Measurements from ENCODE around the gene TYMS.

- no peak for TF ChIP-seq EZH2 (IDR thresholded peaks at IDR 0.05; ENCODE audit: borderline replicate concordance, low read depth, low read length, poor library complexity, severe bottlenecking)
- no peak for TF ChIP-seq CTCF (conservative IDR thresholded peaks at IDR 0.05; ENCODE audit: low read depth, low read length)
Measured at GRCh38 chr18:682833-683232, 25.4 kb downstream of the TYMS start.
